Osteocyte (in vitro differentiated cells): ENCODE data around the gene EPHB1. TPM values are rescaled to one million over a fixed set of nuclear protein-coding genes. Genes with fewer than 3 reads are reported as not detected.

Experiments
- DNase-seq: peaks from one replicate; pipeline ENCODE4 v3.0.0; 2021; ENCODE audit warnings: mixed read lengths; ENCODE audit not compliant: unreplicated experiment; ENCODE audit errors: extremely low spot score
- H3K27ac Mint-ChIP-seq: one replicate; pipeline ENCODE4 v1.8.0; 2021; ENCODE audit warnings: mild to moderate bottlenecking, mixed read lengths; ENCODE audit not compliant: unreplicated experiment
- H3K27me3 Mint-ChIP-seq: one replicate; pipeline ENCODE4 v1.8.0; 2021; ENCODE audit warnings: mixed read lengths; ENCODE audit not compliant: unreplicated experiment
- H3K36me3 Mint-ChIP-seq: one replicate; pipeline ENCODE4 v1.8.0; 2021; ENCODE audit warnings: mixed read lengths; ENCODE audit not compliant: unreplicated experiment
- H3K4me1 Mint-ChIP-seq: one replicate; pipeline ENCODE4 v1.8.0; 2021; ENCODE audit warnings: mixed read lengths; ENCODE audit not compliant: unreplicated experiment
- H3K4me3 Mint-ChIP-seq: one replicate; pipeline ENCODE4 v1.8.0; 2021; ENCODE audit warnings: mild to moderate bottlenecking, moderate library complexity, mixed read lengths; ENCODE audit not compliant: unreplicated experiment
- H3K9me3 Mint-ChIP-seq: one replicate; pipeline ENCODE4 v1.8.0; 2021; ENCODE audit warnings: mixed read lengths; ENCODE audit not compliant: unreplicated experiment
- total RNA-seq: library from RNA; stranded (reverse); gene quantifications from 2 replicates; pipeline ENCODE4 v1.2.1, GENCODE V29; 2021
- TF ChIP-seq, protein P1 (sequence below): fragments of 200-600 bp; sonication (generic); IDR thresholded peaks from 2 replicates; pipeline ENCODE4 v1.5.0; 2021; ENCODE audit warnings: antibody characterized with exemption, mild to moderate bottlenecking, moderate library complexity

Gene EPHB1
- total RNA-seq, 1 donor from 2014 or later, result 0.75 TPM

DNA sequence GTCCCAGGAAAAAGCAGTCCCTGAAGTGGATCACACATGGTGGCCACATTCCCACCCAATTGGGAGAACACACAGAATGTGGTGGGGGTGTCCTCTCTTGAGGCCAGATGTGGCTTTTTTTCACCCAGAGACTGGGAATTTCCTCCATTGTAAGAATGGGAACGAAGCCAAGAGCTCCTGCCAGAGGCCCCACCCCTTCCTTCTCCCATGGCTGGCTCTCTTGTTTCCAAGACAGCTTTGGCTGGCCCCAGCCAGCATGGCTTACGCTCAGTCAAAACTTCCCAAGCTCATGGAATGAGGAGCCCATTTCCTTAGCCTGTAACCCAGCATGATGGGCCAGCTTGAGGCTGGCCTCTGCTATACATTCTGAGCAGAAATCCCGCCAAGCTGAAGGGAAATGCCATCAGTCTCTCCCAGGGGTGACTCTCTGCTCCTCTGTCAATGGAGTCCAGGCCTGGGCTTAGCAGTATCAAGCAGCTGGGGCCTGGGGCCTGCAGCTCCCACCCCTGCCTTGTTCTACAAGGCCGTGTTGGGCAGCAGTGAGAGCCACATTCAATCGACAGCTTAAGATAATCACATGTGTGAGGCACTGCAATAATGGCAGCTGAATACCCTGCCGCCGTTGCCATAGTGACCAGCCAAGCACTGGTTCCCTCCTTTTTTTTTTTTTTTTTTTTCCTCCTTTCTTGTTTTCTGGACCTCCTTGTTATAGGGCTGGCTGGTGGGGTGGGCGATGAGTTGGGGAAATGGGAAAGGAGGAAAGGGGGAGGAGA, 142.4 kb downstream of the EPHB1 start:
- H3K4me1 Mint-ChIP-seq, result no peaks in the 10 kb centered on the region
- DNase-seq, result no peak
- no peak overlapping the region for H3K27ac Mint-ChIP-seq
- H3K27me3 Mint-ChIP-seq, result no peaks in the 10 kb centered on the region
- H3K36me3 Mint-ChIP-seq, result no peaks in the 10 kb centered on the region
- no peaks in the 10 kb centered on the region for H3K9me3 Mint-ChIP-seq
- H3K4me3 Mint-ChIP-seq, result no peak overlapping the region
- TF ChIP-seq, protein P1, sequence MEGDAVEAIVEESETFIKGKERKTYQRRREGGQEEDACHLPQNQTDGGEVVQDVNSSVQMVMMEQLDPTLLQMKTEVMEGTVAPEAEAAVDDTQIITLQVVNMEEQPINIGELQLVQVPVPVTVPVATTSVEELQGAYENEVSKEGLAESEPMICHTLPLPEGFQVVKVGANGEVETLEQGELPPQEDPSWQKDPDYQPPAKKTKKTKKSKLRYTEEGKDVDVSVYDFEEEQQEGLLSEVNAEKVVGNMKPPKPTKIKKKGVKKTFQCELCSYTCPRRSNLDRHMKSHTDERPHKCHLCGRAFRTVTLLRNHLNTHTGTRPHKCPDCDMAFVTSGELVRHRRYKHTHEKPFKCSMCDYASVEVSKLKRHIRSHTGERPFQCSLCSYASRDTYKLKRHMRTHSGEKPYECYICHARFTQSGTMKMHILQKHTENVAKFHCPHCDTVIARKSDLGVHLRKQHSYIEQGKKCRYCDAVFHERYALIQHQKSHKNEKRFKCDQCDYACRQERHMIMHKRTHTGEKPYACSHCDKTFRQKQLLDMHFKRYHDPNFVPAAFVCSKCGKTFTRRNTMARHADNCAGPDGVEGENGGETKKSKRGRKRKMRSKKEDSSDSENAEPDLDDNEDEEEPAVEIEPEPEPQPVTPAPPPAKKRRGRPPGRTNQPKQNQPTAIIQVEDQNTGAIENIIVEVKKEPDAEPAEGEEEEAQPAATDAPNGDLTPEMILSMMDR, result no peak

DNA sequence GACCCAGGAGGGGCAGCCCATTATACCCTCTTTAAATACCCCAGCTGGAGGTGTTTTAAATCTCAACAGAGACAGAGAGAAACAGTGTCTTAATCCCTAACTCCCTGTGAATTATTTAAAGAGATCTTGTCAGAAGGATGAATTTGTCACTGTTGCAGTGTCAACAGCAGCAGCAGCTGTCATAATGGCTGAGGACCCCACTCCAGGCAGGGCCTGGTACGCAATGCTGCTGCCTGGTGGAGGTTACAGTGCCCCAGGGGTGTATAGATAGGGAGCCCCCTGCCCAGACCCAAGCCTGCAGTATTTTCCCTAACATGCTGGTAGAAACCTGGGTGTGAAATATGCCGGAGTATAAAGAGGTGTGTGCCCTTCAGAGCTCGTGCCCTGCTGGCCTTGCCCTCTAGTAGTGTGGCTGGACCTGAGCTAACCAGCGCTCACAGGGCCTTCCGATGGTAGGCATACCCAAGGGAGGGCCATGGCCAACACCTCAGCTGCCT, 143.0 kb downstream of the EPHB1 start:
- TF ChIP-seq, protein P1, result no peak
- no peak overlapping the region for H3K27ac Mint-ChIP-seq
- no peaks in the 10 kb centered on the region for H3K36me3 Mint-ChIP-seq
- no peaks in the 10 kb centered on the region for H3K4me1 Mint-ChIP-seq
- DNase-seq, result no peak
- no peaks in the 10 kb centered on the region for H3K27me3 Mint-ChIP-seq
- no peaks in the 10 kb centered on the region for H3K9me3 Mint-ChIP-seq
- H3K4me3 Mint-ChIP-seq, result no peak overlapping the region

DNA sequence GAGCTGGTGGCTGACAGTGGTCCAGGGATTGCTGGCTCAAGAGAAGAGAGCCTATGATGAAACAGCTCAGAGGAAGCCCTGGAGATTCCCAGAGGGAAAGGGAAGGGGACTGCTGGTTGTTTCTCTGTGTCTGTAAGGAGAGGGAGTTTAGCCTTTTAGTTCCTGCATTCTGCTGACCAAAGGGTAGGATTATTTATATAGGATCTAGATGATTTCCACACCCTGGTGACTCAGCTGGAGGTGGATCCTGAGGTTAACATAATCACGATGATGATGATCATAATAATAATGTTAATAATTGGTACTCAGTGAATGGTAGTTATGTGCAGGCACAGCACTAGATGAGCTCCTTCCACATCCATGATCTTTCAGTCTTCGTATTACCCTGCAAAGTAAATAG, 144.9 kb downstream of the EPHB1 start:
- H3K27me3 Mint-ChIP-seq, result no peaks in the 10 kb centered on the region
- no peak overlapping the region for H3K27ac Mint-ChIP-seq
- no peaks in the 10 kb centered on the region for H3K9me3 Mint-ChIP-seq
- DNase-seq, result no peak
- H3K4me1 Mint-ChIP-seq, result no peaks in the 10 kb centered on the region
- no peak overlapping the region for H3K4me3 Mint-ChIP-seq
- TF ChIP-seq, protein P1, result no peak
- H3K36me3 Mint-ChIP-seq, result no peaks in the 10 kb centered on the region

DNA sequence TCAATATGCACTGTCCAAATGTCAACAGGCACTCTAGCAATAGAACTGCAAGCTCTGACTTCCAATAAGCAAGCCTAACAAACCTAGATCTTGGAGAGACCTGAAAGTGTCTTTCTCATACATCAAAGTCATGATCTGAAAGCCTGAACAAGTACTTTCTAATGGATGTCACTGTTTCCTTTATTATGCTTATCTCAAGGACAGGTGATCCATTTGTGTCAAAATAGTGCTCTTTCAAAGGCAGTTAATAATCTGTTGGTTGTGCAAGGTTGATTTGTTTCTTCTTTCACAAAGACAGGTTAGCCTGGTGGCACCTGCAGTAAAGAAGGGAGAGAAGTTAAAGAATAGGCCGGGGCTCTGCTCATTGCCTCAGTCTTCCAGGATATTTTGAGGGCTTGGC, 146.8 kb downstream of the EPHB1 start:
- H3K36me3 Mint-ChIP-seq, result no peaks in the 10 kb centered on the region
- H3K27me3 Mint-ChIP-seq, result no peaks in the 10 kb centered on the region
- H3K4me3 Mint-ChIP-seq, result no peak overlapping the region
- no peaks in the 10 kb centered on the region for H3K9me3 Mint-ChIP-seq
- H3K4me1 Mint-ChIP-seq, result no peaks in the 10 kb centered on the region
- TF ChIP-seq, protein P1, result no peak
- no peak overlapping the region for H3K27ac Mint-ChIP-seq
- no peak for DNase-seq

DNA sequence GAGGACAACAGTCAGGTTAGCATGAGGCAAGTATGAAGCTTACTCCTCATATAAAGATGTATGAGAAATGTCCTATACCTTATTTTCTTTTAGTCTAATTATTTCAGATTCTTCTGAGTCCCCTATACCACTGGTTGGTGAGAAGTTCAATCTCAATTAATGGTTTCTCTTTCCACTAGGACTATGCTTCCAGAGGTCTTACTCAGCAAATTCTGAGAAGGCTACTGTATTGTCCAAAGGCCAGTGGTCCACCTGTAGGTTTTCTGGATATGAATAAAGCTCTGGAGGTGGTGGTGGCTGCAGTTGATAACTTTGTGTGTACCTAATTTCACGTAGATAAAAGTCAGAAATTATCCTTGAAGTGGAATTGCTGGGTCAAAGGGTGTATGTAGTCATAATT, 149.4 kb downstream of the EPHB1 start:
- H3K36me3 Mint-ChIP-seq, result no peaks in the 10 kb centered on the region
- H3K4me3 Mint-ChIP-seq, result no peak overlapping the region
- no peaks in the 10 kb centered on the region for H3K4me1 Mint-ChIP-seq
- H3K27ac Mint-ChIP-seq, result no peak overlapping the region
- TF ChIP-seq, protein P1, result no peak
- no peaks in the 10 kb centered on the region for H3K27me3 Mint-ChIP-seq
- no peak for DNase-seq
- H3K9me3 Mint-ChIP-seq, result no peaks in the 10 kb centered on the region
